ENCODE measurements around the gene CPPED1.

Gene CPPED1

GRCh38 chr16:12675046-12675445 lies 128.6 kb downstream of the CPPED1 start:
- in situ Hi-C loops (cut with HindIII; ENCODE audit: low pct_unique_long_range_greater_than_20kb, low sequenced_read_pairs), result no loop called here
- no peak for TF ChIP-seq JUND (IDR thresholded peaks at IDR 0.05; ENCODE audit: low read depth)
- no peak for DNase-seq (ENCODE audit: low read depth in 1 of 2, low spot score in 1 of 2)

- DNase-seq (ENCODE audit: low read depth in 1 of 2, low spot score in 1 of 2), result no peak
- in situ Hi-C loops (cut with HindIII; ENCODE audit: low pct_unique_long_range_greater_than_20kb, low sequenced_read_pairs), result no loop called here
- TF ChIP-seq JUND (IDR thresholded peaks at IDR 0.05; ENCODE audit: low read depth), result no peak
Observed at GRCh38 chr16:12674524-12674923, 129.2 kb downstream of the CPPED1 start.

- no peak for DNase-seq (ENCODE audit: low read depth in 1 of 2, low spot score in 1 of 2)
- in situ Hi-C loops (cut with HindIII; ENCODE audit: low pct_unique_long_range_greater_than_20kb, low sequenced_read_pairs), result no loop called here
- no peak for TF ChIP-seq JUND (IDR thresholded peaks at IDR 0.05; ENCODE audit: low read depth)
Observed at GRCh38 chr16:12674071-12674470, 129.6 kb downstream of the CPPED1 start.

GRCh38 chr16:12673466-12673865 lies 130.2 kb downstream of the CPPED1 start:
- in situ Hi-C loops (cut with HindIII; ENCODE audit: low pct_unique_long_range_greater_than_20kb, low sequenced_read_pairs), result no loop called here
- TF ChIP-seq JUND (IDR thresholded peaks at IDR 0.05; ENCODE audit: low read depth), result no peak
- DNase-seq (ENCODE audit: low read depth in 1 of 2, low spot score in 1 of 2), result no peak

- in situ Hi-C loops (cut with HindIII; ENCODE audit: low pct_unique_long_range_greater_than_20kb, low sequenced_read_pairs), result no loop called here
- no peak for DNase-seq (ENCODE audit: low read depth in 1 of 2, low spot score in 1 of 2)
- TF ChIP-seq JUND (IDR thresholded peaks at IDR 0.05; ENCODE audit: low read depth), result no peak
Observed at GRCh38 chr16:12672986-12673385, 130.7 kb downstream of the CPPED1 start.

- TF ChIP-seq JUND (IDR thresholded peaks at IDR 0.05; ENCODE audit: low read depth), result no peak
- in situ Hi-C loops (cut with HindIII; ENCODE audit: low pct_unique_long_range_greater_than_20kb, low sequenced_read_pairs), result no loop called here
- no peak for DNase-seq (ENCODE audit: low read depth in 1 of 2, low spot score in 1 of 2)
Observed at GRCh38 chr16:12669908-12670307, 133.8 kb downstream of the CPPED1 start.

- DNase-seq (ENCODE audit: low read depth in 1 of 2, low spot score in 1 of 2), result no peak
- TF ChIP-seq JUND (IDR thresholded peaks at IDR 0.05; ENCODE audit: low read depth), result no peak
- in situ Hi-C loops (cut with HindIII; ENCODE audit: low pct_unique_long_range_greater_than_20kb, low sequenced_read_pairs), result no loop called here
Observed at GRCh38 chr16:12667909-12668308, 135.8 kb downstream of the CPPED1 start.

- DNase-seq (ENCODE audit: low read depth in 1 of 2, low spot score in 1 of 2), result no peak
- no peak for TF ChIP-seq JUND (IDR thresholded peaks at IDR 0.05; ENCODE audit: low read depth)
- in situ Hi-C loops (cut with HindIII; ENCODE audit: low pct_unique_long_range_greater_than_20kb, low sequenced_read_pairs), result no loop called here
Observed at GRCh38 chr16:12664164-12664733, 139.4 kb downstream of the CPPED1 start.

GRCh38 chr16:12661656-12662172 lies 142.0 kb downstream of the CPPED1 start:
- DNase-seq (ENCODE audit: low read depth in 1 of 2, low spot score in 1 of 2), result peak; percentile 27 to 80
- in situ Hi-C loops (cut with HindIII; ENCODE audit: low pct_unique_long_range_greater_than_20kb, low sequenced_read_pairs), result no loop called here
- no peak for TF ChIP-seq JUND (IDR thresholded peaks at IDR 0.05; ENCODE audit: low read depth)

GRCh38 chr16:12659871-12660270 lies 143.8 kb downstream of the CPPED1 start:
- no peak for TF ChIP-seq JUND (IDR thresholded peaks at IDR 0.05; ENCODE audit: low read depth)
- no peak for DNase-seq (ENCODE audit: low read depth in 1 of 2, low spot score in 1 of 2)
- in situ Hi-C loops (cut with HindIII; ENCODE audit: low pct_unique_long_range_greater_than_20kb, low sequenced_read_pairs), result no loop called here

GRCh38 chr16:12658506-12658905 lies 145.2 kb downstream of the CPPED1 start:
- in situ Hi-C loops (cut with HindIII; ENCODE audit: low pct_unique_long_range_greater_than_20kb, low sequenced_read_pairs), result no loop called here
- DNase-seq (ENCODE audit: low read depth in 1 of 2, low spot score in 1 of 2), result no peak
- no peak for TF ChIP-seq JUND (IDR thresholded peaks at IDR 0.05; ENCODE audit: low read depth)

- no peak for TF ChIP-seq JUND (IDR thresholded peaks at IDR 0.05; ENCODE audit: low read depth)
- in situ Hi-C loops (cut with HindIII; ENCODE audit: low pct_unique_long_range_greater_than_20kb, low sequenced_read_pairs), result no loop called here
- no peak for DNase-seq (ENCODE audit: low read depth in 1 of 2, low spot score in 1 of 2)
Observed at GRCh38 chr16:12655537-12655936, 148.2 kb downstream of the CPPED1 start.

- in situ Hi-C loops (cut with HindIII; ENCODE audit: low pct_unique_long_range_greater_than_20kb, low sequenced_read_pairs), result no loop called here
- no peak for DNase-seq (ENCODE audit: low read depth in 1 of 2, low spot score in 1 of 2)
- TF ChIP-seq JUND (IDR thresholded peaks at IDR 0.05; ENCODE audit: low read depth), result no peak
Observed at GRCh38 chr16:12653820-12654392, 149.8 kb downstream of the CPPED1 start.

- in situ Hi-C loops (cut with HindIII; ENCODE audit: low pct_unique_long_range_greater_than_20kb, low sequenced_read_pairs), result no loop called here
- DNase-seq (ENCODE audit: low read depth in 1 of 2, low spot score in 1 of 2), result no peak
- TF ChIP-seq JUND (IDR thresholded peaks at IDR 0.05; ENCODE audit: low read depth), result no peak
Observed at GRCh38 chr16:12652924-12653323, 150.8 kb downstream of the CPPED1 start.

Measured in T47D (cell line).